Gastrocnemius medialis (tissue), 4 donors: ENCODE data around the gene HIGD2B. TPM values are rescaled to one million over a fixed set of nuclear protein-coding genes. Genes with fewer than 3 reads are reported as not detected.

Experiments
- ATAC-seq, 2 donors: fragments of 150-250 bp; one replicate each; pipeline ENCODE4 v1.9.1; 2016
- DNase-seq, 2 donors: peaks; one replicate each; pipeline ENCODE4 v3.0.0-alpha.2; 2019
- H3K27ac ChIP-seq, 4 donors: fragments of 200-600 bp; sonication (generic); 1 replicate in 1 of 4; 2 replicates in 3 of 4; pipeline ENCODE4 v1.5.1; 2016 to 2018; ENCODE audit warnings: mild to moderate bottlenecking in 2 of 4, moderate library complexity in 1 of 4
- H3K27me3 ChIP-seq, 3 donors: fragments of 200-600 bp; sonication (generic) in 2 of 3; 1 replicate in 1 of 3; 2 replicates in 2 of 3; pipeline versions ENCODE4 v1.5.1 to v1.6.0; 2016 to 2019; ENCODE audit warnings: mild to moderate bottlenecking in 1 of 3, moderate library complexity in 1 of 3
- H3K36me3 ChIP-seq, 2 donors: fragments of 200-600 bp; sonication (generic) in 1 of 2; one replicate each; pipeline ENCODE4 v1.5.1; 2017 to 2018
- H3K4me1 ChIP-seq, 2 donors: fragments of 200-600 bp; sonication (generic) in 1 of 2; one replicate each; pipeline ENCODE4 v1.5.1; 2016 to 2017; ENCODE audit warnings: mild to moderate bottlenecking in 2 of 2
- H3K4me3 ChIP-seq, 4 donors: fragments of 200-600 bp; sonication (generic) in 3 of 4; 1 replicate in 1 of 4; 2 replicates in 3 of 4; pipeline ENCODE4 v1.5.1; 2016 to 2019; ENCODE audit warnings: mild to moderate bottlenecking in 2 of 4
- H3K9me3 ChIP-seq, 3 donors: fragments of 200-600 bp; sonication (generic) in 2 of 3; 1 replicate in 1 of 3; 2 replicates in 2 of 3; pipeline ENCODE4 v1.5.1; 2016 to 2019
- POLR2A ChIP-seq, 2 donors: fragments of 450-650 bp; IDR thresholded peaks; one replicate each; pipeline ENCODE4 v1.6.1; 2017; ENCODE audit warnings: antibody characterized with exemption in 2 of 2, mild to moderate bottlenecking in 2 of 2, moderate library complexity in 2 of 2
- in situ Hi-C, 4 donors: fragments of 200-750 bp; cut with MboI; loops; one replicate each; pipeline versions ENCODE4 v1.15.0 to v1.8.0; 2017; ENCODE audit warnings: low sequenced_read_pairs in 4 of 4
- intact Hi-C: fragments of 100-400 bp; cut with DNase I; formaldehyde crosslinking; loops from one replicate; pipeline ENCODE4 v1.15.1; 2023; ENCODE audit warnings: low total_unique reads
- total RNA-seq, 4 donors: library from RNA; depleted of rRNA; stranded (reverse); fragments of >200 nt; gene quantifications; one replicate each; pipeline versions ENCODE4 v1.1.0 to v1.2.3, GENCODE V29; 2016
- TF ChIP-seq, protein P1 (sequence below), 5 experiments: fragments of 450-650 bp in 3 of 5; fragments of 200-600 bp in 2 of 5; sonication (generic) in 2 of 5; IDR thresholded peaks in 4 of 5; conservative IDR thresholded peaks in 1 of 5; 1 replicate in 4 of 5; 2 replicates in 1 of 5; pipeline ENCODE4 v1.5.1; 2016 to 2019; ENCODE audit warnings: antibody characterized with exemption in 5 of 5, mild to moderate bottlenecking in 3 of 5, moderate library complexity in 3 of 5

Gene HIGD2B
- not detected for total RNA-seq

DNA sequence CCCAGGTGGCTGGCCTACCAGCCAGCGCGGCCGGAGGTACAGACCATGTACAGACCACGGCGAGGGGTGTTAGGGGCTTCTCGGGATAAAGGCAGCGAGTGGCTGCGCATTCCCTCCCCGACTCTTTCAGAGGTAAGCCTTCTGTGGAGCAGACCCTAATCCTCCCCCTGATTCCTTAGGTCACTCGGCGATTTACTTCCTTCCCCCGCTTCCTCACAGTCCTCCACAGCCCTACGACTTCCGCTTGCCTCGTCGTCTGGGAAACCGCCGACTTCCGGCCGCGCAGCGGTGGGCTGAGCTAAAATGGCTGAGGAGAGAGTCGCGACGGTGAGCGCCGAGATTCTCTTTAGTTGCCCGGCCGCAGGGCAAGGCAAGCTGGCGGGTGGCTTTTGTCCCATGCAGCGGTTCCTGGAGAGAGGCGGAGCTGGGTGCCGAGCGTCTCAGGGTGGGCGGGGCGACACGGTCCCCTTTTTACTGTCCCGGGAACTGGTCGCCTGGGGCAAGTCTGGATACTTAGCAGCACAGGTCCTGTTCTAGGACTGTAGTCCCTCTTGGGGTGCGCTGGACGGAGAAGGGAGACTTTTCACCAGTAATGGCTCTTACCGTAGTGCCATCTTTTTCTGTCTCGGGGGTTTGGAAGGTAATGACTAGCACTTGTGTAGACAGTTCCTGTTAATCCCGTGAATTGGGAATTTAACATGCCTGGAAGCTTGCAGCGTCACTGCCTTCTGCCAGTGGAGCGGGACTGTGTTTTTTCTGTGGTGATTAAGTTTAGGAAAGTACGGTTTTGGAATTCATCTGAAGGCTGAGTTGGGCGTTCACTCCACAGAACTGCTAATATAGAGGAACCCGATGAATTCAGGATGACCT, at the start of gene HIGD2B, which contains the start of gene BBS4:
Gene HIGD2B (minus strand): TSS at position 258 of the 870 bp plus-strand sequence. CDS start 9,808 bp downstream, outside the sequence.
Gene BBS4 (plus strand): TSS at position 283 of the 870 bp plus-strand sequence. CDS start 21 bp downstream, at position 304.
- Histone ChIP-seq H3K36me3 (no peaks in the 10 kb centered on the region), H3K27me3 (no peaks in the 10 kb centered on the region), H3K9me3 (no peaks in the 10 kb centered on the region), H3K4me3 (peak within 1 kb of the TSS; percentile 67 to 83 (median 80)), H3K27ac (peak within 1 kb of the TSS; percentile 85 to 88 (median 86)), H3K4me1 (peaks cover 12 to 15% of the 10 kb centered on the region in 2 donors)
- ATAC-seq (peak; percentile 96 to 97), DNase-seq (peak; percentile 65 to 81)
- intact Hi-C loops (loop anchor here (5.0 to 10.0 kb wide), 2 partner anchors 214 to 311 kb away; partner anchors contain the start of genes ARIH1 and HEXA), in situ Hi-C loops (loop anchor here in 3 of 4 donors (10.0 to 25.0 kb wide), 3 partner anchors 61 to 224 kb away; partner anchors contain the start of gene ARIH1 (in 1 of the 3))
- TF ChIP-seq, protein P1, sequence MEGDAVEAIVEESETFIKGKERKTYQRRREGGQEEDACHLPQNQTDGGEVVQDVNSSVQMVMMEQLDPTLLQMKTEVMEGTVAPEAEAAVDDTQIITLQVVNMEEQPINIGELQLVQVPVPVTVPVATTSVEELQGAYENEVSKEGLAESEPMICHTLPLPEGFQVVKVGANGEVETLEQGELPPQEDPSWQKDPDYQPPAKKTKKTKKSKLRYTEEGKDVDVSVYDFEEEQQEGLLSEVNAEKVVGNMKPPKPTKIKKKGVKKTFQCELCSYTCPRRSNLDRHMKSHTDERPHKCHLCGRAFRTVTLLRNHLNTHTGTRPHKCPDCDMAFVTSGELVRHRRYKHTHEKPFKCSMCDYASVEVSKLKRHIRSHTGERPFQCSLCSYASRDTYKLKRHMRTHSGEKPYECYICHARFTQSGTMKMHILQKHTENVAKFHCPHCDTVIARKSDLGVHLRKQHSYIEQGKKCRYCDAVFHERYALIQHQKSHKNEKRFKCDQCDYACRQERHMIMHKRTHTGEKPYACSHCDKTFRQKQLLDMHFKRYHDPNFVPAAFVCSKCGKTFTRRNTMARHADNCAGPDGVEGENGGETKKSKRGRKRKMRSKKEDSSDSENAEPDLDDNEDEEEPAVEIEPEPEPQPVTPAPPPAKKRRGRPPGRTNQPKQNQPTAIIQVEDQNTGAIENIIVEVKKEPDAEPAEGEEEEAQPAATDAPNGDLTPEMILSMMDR (IDR thresholded peaks at IDR 0.05 in 4 of 5, conservative IDR thresholded peaks at IDR 0.05 in 1 of 5) = no peak
- peak; percentile 68 to 69 for TF ChIP-seq POLR2A (IDR thresholded peaks at IDR 0.05)

DNA sequence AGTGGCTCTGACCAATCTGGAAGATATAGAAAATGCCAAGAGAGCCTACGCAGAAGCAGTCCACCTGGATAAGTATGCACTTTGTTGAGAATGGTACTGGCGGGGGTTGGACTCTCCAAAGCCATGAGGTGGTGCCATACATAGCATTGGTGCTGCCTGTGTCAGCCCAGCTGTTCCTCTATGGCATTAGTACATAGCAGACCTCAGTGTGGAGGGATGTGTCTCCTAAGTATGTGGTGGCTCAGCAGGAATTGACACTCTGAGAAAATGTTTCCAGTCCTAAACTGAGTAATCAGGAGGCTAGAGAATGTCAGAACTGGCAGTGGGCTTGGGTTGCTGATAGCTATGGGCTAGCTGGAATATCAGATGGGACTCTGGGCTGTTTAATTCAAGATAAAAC, 49.1 kb upstream of the HIGD2B start:
- peaks cover 0 to 52% of the 10 kb centered on the region in 2 donors for H3K36me3 ChIP-seq
- DNase-seq (no peak), ATAC-seq (no peak)
- TF ChIP-seq, protein P1 (IDR thresholded peaks at IDR 0.05 in 4 of 5, conservative IDR thresholded peaks at IDR 0.05 in 1 of 5) = no peak
- TF ChIP-seq POLR2A (IDR thresholded peaks at IDR 0.05) = no peak
- intact Hi-C loops = no loop called here
- no peak overlapping the region for H3K4me3 ChIP-seq
- H3K27me3 ChIP-seq = no peaks in the 10 kb centered on the region
- in situ Hi-C loops = no loop called here
- no peaks in the 10 kb centered on the region for H3K9me3 ChIP-seq
- no peaks in the 10 kb centered on the region for H3K4me1 ChIP-seq
- no peak overlapping the region for H3K27ac ChIP-seq

- ATAC-seq (no peak), DNase-seq (no peak)
- no peak overlapping the region for H3K4me3 ChIP-seq
- intact Hi-C loops (no loop called here), in situ Hi-C loops (no loop called here)
- H3K27ac ChIP-seq = no peak overlapping the region
- TF ChIP-seq, protein P1 (IDR thresholded peaks at IDR 0.05 in 4 of 5, conservative IDR thresholded peaks at IDR 0.05 in 1 of 5) = no peak
- no peak for TF ChIP-seq POLR2A (IDR thresholded peaks at IDR 0.05)
- H3K4me1 ChIP-seq = no peaks in the 10 kb centered on the region
- no peaks in the 10 kb centered on the region for H3K27me3 ChIP-seq
- no peaks in the 10 kb centered on the region for H3K9me3 ChIP-seq
- peaks cover 0 to 45% of the 10 kb centered on the region in 2 donors for H3K36me3 ChIP-seq
Measured at GRCh38 chr15:72733941-72734738, 48.2 kb upstream of the HIGD2B start.

DNA sequence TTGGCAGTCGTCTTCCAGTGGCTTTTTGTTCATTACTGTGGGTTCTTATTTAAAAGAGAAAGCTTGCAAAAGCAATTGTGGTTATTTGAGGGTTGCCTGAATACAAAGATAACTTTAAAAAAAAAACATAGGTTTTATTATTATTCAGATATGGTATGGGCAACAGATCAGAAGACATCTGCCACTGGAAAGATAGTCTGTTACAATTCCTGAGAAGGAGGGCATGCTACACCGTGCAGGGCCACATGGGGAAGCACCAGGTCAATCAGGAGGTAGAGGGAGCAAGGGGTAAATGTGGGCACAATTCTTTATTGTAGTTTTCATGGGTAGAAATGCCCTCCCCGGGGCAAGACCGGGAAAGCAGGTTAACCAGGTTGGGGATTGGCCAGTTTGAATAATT, 46.5 kb upstream of the HIGD2B start:
- H3K27ac ChIP-seq = no peak overlapping the region
- no peaks in the 10 kb centered on the region for H3K9me3 ChIP-seq
- ATAC-seq = no peak
- intact Hi-C loops (no loop called here), in situ Hi-C loops (no loop called here)
- TF ChIP-seq, protein P1 (IDR thresholded peaks at IDR 0.05 in 4 of 5, conservative IDR thresholded peaks at IDR 0.05 in 1 of 5) = no peak
- no peak for TF ChIP-seq POLR2A (IDR thresholded peaks at IDR 0.05)
- no peaks in the 10 kb centered on the region for H3K4me1 ChIP-seq
- no peak overlapping the region for H3K4me3 ChIP-seq
- H3K27me3 ChIP-seq = no peaks in the 10 kb centered on the region
- H3K36me3 ChIP-seq = peaks cover 0 to 42% of the 10 kb centered on the region in 2 donors
- no peak for DNase-seq
